B cell (primary cell): ENCODE data around the gene ANKRD42. TPM values are rescaled to one million over a fixed set of nuclear protein-coding genes. Genes with fewer than 3 reads are reported as not detected.

Source experiments
- ATAC-seq: fragments of 200-7000 bp; cut with Tn5 transposase; one replicate; pipeline ENCODE4 v1.10.0; 2021; ENCODE audit warnings: low read depth, mild to moderate bottlenecking, moderate number of reproducible peaks, moderate library complexity
- CTCF ChIA-PET: fragments of 350-600 bp; sonication (Branson Sonifier 250); formaldehyde crosslinking; loops from one replicate; lab custom pipeline; 2021; ENCODE audit warnings: antibody characterized with exemption, inconsistent platforms; lab: Charles Lee
- POLR2A ChIA-PET: fragments of 350-600 bp; sonication (Branson Sonifier 250); formaldehyde crosslinking; loops from one replicate; lab custom pipeline; 2021; ENCODE audit warnings: antibody characterized with exemption; lab: Charles Lee
- DNase-seq: peaks from one replicate; pipeline ENCODE4 v3.0.0; 2013
- H2AFZ ChIP-seq: 2 replicates; pipeline ENCODE4 v1.6.1; 2012; ENCODE audit warnings: mild to moderate bottlenecking, low read depth, low read length; ENCODE audit not compliant: insufficient read depth, poor library complexity, severe bottlenecking
- H3K27ac ChIP-seq, 2 donors: 1 replicate in 1 of 2; 2 replicates in 1 of 2; pipeline ENCODE4 v1.5.1; 2012 to 2013; ENCODE audit warnings: low read length in 2 of 2, mild to moderate bottlenecking in 2 of 2, moderate library complexity in 1 of 2
- H3K27me3 ChIP-seq, 4 experiments: fragments of 200-600 bp in 1 of 4; sonication (generic) in 1 of 4; replicated peaks in 1 of 4; 1 replicate in 2 of 4; 2 replicates in 2 of 4; pipeline versions ENCODE4 v1.6.1 to v1.7.0; 2013 to 2016; ENCODE audit warnings: low read length in 3 of 4, mild to moderate bottlenecking in 2 of 4, mixed read lengths in 1 of 4, moderate library complexity in 1 of 4; ENCODE audit not compliant: insufficient read depth in 4 of 4, control insufficient read depth in 3 of 4; ENCODE audit errors: control extremely low read depth in 1 of 4
- H3K36me3 ChIP-seq, 2 experiments: replicated peaks in 1 of 2; 1 replicate in 1 of 2; 2 replicates in 1 of 2; pipeline versions ENCODE4 v1.6.1 to v1.7.1; 2013; ENCODE audit warnings: low read length in 1 of 2; ENCODE audit not compliant: insufficient read depth in 2 of 2, control insufficient read depth in 1 of 2; ENCODE audit errors: control extremely low read depth in 1 of 2, extremely low read depth in 1 of 2
- H3K4me1 ChIP-seq, 2 donors: fragments of 200-600 bp in 1 of 2; sonication (generic) in 1 of 2; 1 replicate in 1 of 2; 2 replicates in 1 of 2; pipeline versions ENCODE4 v1.5.1 to v1.6.1; 2013 to 2017; ENCODE audit warnings: low read length in 2 of 2; ENCODE audit not compliant: control insufficient read depth in 2 of 2, insufficient read depth in 2 of 2
- H3K4me2 ChIP-seq: replicated peaks from 2 replicates; pipeline ENCODE3; 2012; ENCODE audit warnings: mild to moderate bottlenecking, low read depth, low read length; ENCODE audit not compliant: poor library complexity, severe bottlenecking
- H3K4me3 ChIP-seq, 5 experiments: fragments of 200-600 bp in 1 of 5; sonication (generic) in 1 of 5; 1 replicate in 3 of 5; 2 replicates in 2 of 5; pipeline versions ENCODE4 v1.5.1 to v1.7.0; 2011 to 2016; ENCODE audit warnings: low read length in 4 of 5, mild to moderate bottlenecking in 4 of 5, low read depth in 2 of 5, control low read depth in 1 of 5, moderate library complexity in 1 of 5; ENCODE audit not compliant: insufficient read depth in 1 of 5; ENCODE audit errors: control extremely low read depth in 1 of 5, extremely low read depth in 1 of 5
- H3K79me2 ChIP-seq: fragments of 200-600 bp; sonication (generic); one replicate; pipeline ENCODE4 v1.6.0; 2016; ENCODE audit warnings: low read length; ENCODE audit not compliant: control insufficient read depth, insufficient read depth
- H3K9ac ChIP-seq: fragments of 200-600 bp; sonication (generic); 2 replicates; pipeline ENCODE4 v1.6.1; 2017; ENCODE audit warnings: mild to moderate bottlenecking, low read length, moderate library complexity
- H3K9me3 ChIP-seq, 3 donors: one replicate each; pipeline versions ENCODE4 v1.6.1 to v1.7.1; 2013; ENCODE audit warnings: low read length in 2 of 3; ENCODE audit not compliant: control insufficient read depth in 2 of 3, insufficient read depth in 1 of 3; ENCODE audit errors: control extremely low read depth in 1 of 3
- H4K20me1 ChIP-seq: 2 replicates; pipeline ENCODE4 v1.6.0; 2012; ENCODE audit warnings: mild to moderate bottlenecking, low read length; ENCODE audit not compliant: insufficient read depth, control insufficient read depth, poor library complexity, severe bottlenecking
- H3K27ac Mint-ChIP-seq: one replicate; pipeline ENCODE4 v1.8.0; 2021; ENCODE audit warnings: mixed read lengths
- H3K27me3 Mint-ChIP-seq: one replicate; pipeline ENCODE4 v1.8.0; 2021; ENCODE audit warnings: mixed read lengths
- H3K4me1 Mint-ChIP-seq: one replicate; pipeline ENCODE4 v1.8.0; 2021; ENCODE audit warnings: mixed read lengths
- H3K4me3 Mint-ChIP-seq: one replicate; pipeline ENCODE4 v1.8.0; 2021; ENCODE audit warnings: mixed read lengths
- H3K9me3 Mint-ChIP-seq: one replicate; pipeline ENCODE4 v1.8.0; 2022; ENCODE audit warnings: mixed read lengths; ENCODE audit not compliant: insufficient read depth
- EZH2 ChIP-seq: IDR thresholded peaks from 2 replicates; pipeline ENCODE4 v1.6.1; 2012; ENCODE audit warnings: borderline replicate concordance, low read depth, mild to moderate bottlenecking, moderate library complexity, low read length; ENCODE audit not compliant: insufficient read depth, poor library complexity, severe bottlenecking
- WGBS: methylation state at CpG from one replicate; pipeline ENCODE4 v1.1.5; 2013; ENCODE audit warnings: missing lambda C conversion rate; ENCODE audit not compliant: insufficient coverage; 5-methylcytosine and 5-hydroxymethylcytosine counted together
- intact Hi-C: fragments of 100-400 bp; cut with micrococcal nuclease; formaldehyde crosslinking; loops from one replicate; pipeline ENCODE4 v1.10.0; 2022
- polyA plus RNA-seq: library from polyadenylated mRNA; depleted of rRNA; stranded (reverse); fragments of >200 nt; gene quantifications from 2 replicates; pipeline ENCODE4 v1.2.3, GENCODE V29; 2012
- total RNA-seq, 2 donors: library from RNA; stranded (reverse); fragments of 120-200 nt in 1 of 2; gene quantifications; 1 replicate in 1 of 2; 2 replicates in 1 of 2; pipeline versions ENCODE4 v1.2.3 to v1.2.4, GENCODE V29; 2013 to 2022
- TF ChIP-seq, protein P1 (sequence below): fragments of 200-600 bp; IDR thresholded peaks from one replicate; pipeline ENCODE4 v1.8.0; 2022; ENCODE audit warnings: antibody characterized with exemption, mild to moderate bottlenecking

Gene ANKRD42
- total and polyA plus RNA-seq, 2 donors (not counting 1 experiment from before 2014, with no cell fraction given), result 4.1 to 13.3 TPM

DNA sequence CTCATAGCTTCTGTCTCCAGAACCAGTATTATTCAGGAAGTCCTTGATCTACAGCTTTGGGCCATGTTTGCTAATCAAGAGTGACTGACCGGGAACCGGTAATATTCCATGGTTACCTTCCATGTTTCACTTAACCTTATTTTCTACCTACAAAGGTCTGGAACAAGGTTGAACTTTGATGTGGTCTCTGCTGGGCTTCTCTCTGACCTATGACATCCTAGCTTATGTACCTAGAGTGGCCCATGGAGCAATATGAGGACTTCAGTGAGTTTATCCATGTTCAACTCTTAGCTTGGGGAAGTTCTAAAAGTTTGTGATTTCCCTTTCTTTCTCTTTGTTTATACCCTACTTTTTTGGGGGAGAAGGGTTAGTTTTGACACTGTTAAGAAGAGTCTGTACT lies 59.4 kb downstream of the ANKRD42 start:
- Histone ChIP-seq H3K27me3 (no peaks in the 10 kb centered on the region), H3K36me3 (peaks cover 2 to 11% of the 10 kb centered on the region in 2 experiments), H3K4me2 (no peak overlapping the region), H3K27ac (no peak overlapping the region), H3K4me3 (no peak overlapping the region), H3K9ac (no peak overlapping the region), H4K20me1 (no peaks in the 10 kb centered on the region), H3K79me2 (no peaks in the 10 kb centered on the region), H3K4me1 (peaks cover 4 to 6% of the 10 kb centered on the region in 2 donors), H3K9me3 (no peaks in the 10 kb centered on the region), H2AFZ (no peak overlapping the region)
- H3K9me3 Mint-ChIP-seq, result no peaks in the 10 kb centered on the region
- intact Hi-C loops, result loop anchor here (5.0 to 10.0 kb wide), 2 partner anchors 58 to 536 kb away; partner anchors contain the start of gene ANKRD42
- peaks cover 14% of the 10 kb centered on the region for H3K4me1 Mint-ChIP-seq
- no peak overlapping the region for H3K27ac Mint-ChIP-seq
- no peaks in the 10 kb centered on the region for H3K27me3 Mint-ChIP-seq
- 100% methylated on average over 2 of the region's 2 CpGs for WGBS
- no peak overlapping the region for H3K4me3 Mint-ChIP-seq
- TF ChIP-seq EZH2, result no peak
- TF ChIP-seq, protein P1, sequence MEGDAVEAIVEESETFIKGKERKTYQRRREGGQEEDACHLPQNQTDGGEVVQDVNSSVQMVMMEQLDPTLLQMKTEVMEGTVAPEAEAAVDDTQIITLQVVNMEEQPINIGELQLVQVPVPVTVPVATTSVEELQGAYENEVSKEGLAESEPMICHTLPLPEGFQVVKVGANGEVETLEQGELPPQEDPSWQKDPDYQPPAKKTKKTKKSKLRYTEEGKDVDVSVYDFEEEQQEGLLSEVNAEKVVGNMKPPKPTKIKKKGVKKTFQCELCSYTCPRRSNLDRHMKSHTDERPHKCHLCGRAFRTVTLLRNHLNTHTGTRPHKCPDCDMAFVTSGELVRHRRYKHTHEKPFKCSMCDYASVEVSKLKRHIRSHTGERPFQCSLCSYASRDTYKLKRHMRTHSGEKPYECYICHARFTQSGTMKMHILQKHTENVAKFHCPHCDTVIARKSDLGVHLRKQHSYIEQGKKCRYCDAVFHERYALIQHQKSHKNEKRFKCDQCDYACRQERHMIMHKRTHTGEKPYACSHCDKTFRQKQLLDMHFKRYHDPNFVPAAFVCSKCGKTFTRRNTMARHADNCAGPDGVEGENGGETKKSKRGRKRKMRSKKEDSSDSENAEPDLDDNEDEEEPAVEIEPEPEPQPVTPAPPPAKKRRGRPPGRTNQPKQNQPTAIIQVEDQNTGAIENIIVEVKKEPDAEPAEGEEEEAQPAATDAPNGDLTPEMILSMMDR, result no peak
- ChIA-PET POLR2A (no interaction called here), CTCF (interaction anchor here (1.0 to 1.4 kb wide), 3 partner anchors 11 to 387 kb away, joined by 3 to 16 read pairs (median 3); no protein-coding TSS in a partner anchor)
- no peak for DNase-seq
- no peak for ATAC-seq

- no CpG with 5 or more reads among the region's 3 CpGs for WGBS
- TF ChIP-seq EZH2, result no peak
- TF ChIP-seq, protein P1, result no peak
- H3K36me3 ChIP-seq, result peaks cover 8 to 32% of the 10 kb centered on the region in 2 experiments
- no peak overlapping the region for H3K9ac ChIP-seq
- H4K20me1 ChIP-seq, result no peaks in the 10 kb centered on the region
- H3K27ac Mint-ChIP-seq, result no peak overlapping the region
- H3K4me3 ChIP-seq, result no peak overlapping the region
- no peaks in the 10 kb centered on the region for H3K4me1 ChIP-seq
- DNase-seq, result no peak
- H2AFZ ChIP-seq, result no peak overlapping the region
- H3K4me1 Mint-ChIP-seq, result no peaks in the 10 kb centered on the region
- H3K9me3 Mint-ChIP-seq, result no peaks in the 10 kb centered on the region
- no peak overlapping the region for H3K4me3 Mint-ChIP-seq
- H3K27me3 Mint-ChIP-seq, result no peaks in the 10 kb centered on the region
- ChIA-PET POLR2A (no interaction called here), CTCF (interaction anchor here (2.1 kb wide), 1 partner anchor 388 kb away, joined by 10 read pairs; no protein-coding TSS in a partner anchor)
- H3K27me3 ChIP-seq, result no peaks in the 10 kb centered on the region
- H3K79me2 ChIP-seq, result no peaks in the 10 kb centered on the region
- H3K27ac ChIP-seq, result no peak overlapping the region
- no peak overlapping the region for H3K4me2 ChIP-seq
- intact Hi-C loops, result loop anchor here (10.0 kb wide), 1 partner anchor 61 kb away; the partner anchor contains the start of gene ANKRD42
- no peak for ATAC-seq
- H3K9me3 ChIP-seq, result no peaks in the 10 kb centered on the region
These were observed 61.9 kb downstream of the ANKRD42 start for GRCh38 chr11:83255366-83255765.
